Measurements from ENCODE around the gene N4BP2.

N4BP2 gene

GRCh38 chr4:40192114-40193015, 135.7 kb downstream of the N4BP2 start:
- DNase-seq (ENCODE audit: low spot score): no peak

GRCh38 chr4:40193016-40193571, 136.4 kb downstream of the N4BP2 start:
- peak; percentile 31 for DNase-seq (ENCODE audit: low spot score)

- DNase-seq (ENCODE audit: low spot score): no peak
These were observed 136.9 kb downstream of the N4BP2 start for GRCh38 chr4:40193578-40193977.

GRCh38 chr4:40194602-40195161, 138.0 kb downstream of the N4BP2 start:
- DNase-seq (ENCODE audit: low spot score): no peak

- DNase-seq (ENCODE audit: low spot score): no peak
These were observed 138.8 kb downstream of the N4BP2 start for GRCh38 chr4:40195182-40196177.

GRCh38 chr4:40196272-40196671, 139.6 kb downstream of the N4BP2 start:
- DNase-seq (ENCODE audit: low spot score): no peak

GRCh38 chr4:40196724-40197281, 140.2 kb downstream of the N4BP2 start, which contains the start of gene RHOH:
Gene RHOH (plus strand): TSS chr4:40197031. CDS start chr4:40243387, 46,356 bp downstream.
- DNase-seq (ENCODE audit: low spot score): no peak

GRCh38 chr4:40197879-40198689, 141.4 kb downstream of the N4BP2 start:
- no peak for DNase-seq (ENCODE audit: low spot score)

GRCh38 chr4:40199179-40199670, 142.6 kb downstream of the N4BP2 start:
- no peak for DNase-seq (ENCODE audit: low spot score)

GRCh38 chr4:40199999-40200874, 143.6 kb downstream of the N4BP2 start:
- DNase-seq (ENCODE audit: low spot score): no peak

- DNase-seq (ENCODE audit: low spot score): no peak
These were observed 144.5 kb downstream of the N4BP2 start for GRCh38 chr4:40200875-40201801.

- no peak for DNase-seq (ENCODE audit: low spot score)
These were observed 145.2 kb downstream of the N4BP2 start for GRCh38 chr4:40201898-40202297.

GRCh38 chr4:40202474-40202873, 145.8 kb downstream of the N4BP2 start:
- no peak for DNase-seq (ENCODE audit: low spot score)

- DNase-seq (ENCODE audit: low spot score): no peak
These were observed 148.0 kb downstream of the N4BP2 start for GRCh38 chr4:40204507-40205258.

GRCh38 chr4:40205259-40206198, 148.9 kb downstream of the N4BP2 start:
- no peak for DNase-seq (ENCODE audit: low spot score)

GRCh38 chr4:40206426-40206825, 149.8 kb downstream of the N4BP2 start:
- no peak for DNase-seq (ENCODE audit: low spot score)
